ENCODE measurements around the gene AP1B1.
"Not testable (repeated sequence)": the region's sequence is repeated elsewhere in the genome, so short reads cannot be mapped to it uniquely, and the experiment has no call there.

- TF ChIP-seq CTCF, POLR2AphosphoS5, EP300 (IDR thresholded peaks at IDR 0.05): not testable (repeated sequence)
These were observed 30.3 kb upstream of the AP1B1 start for GRCh38 chr22:29418704-29419103.

Measured in suprapubic skin (tissue), 4 donors.